HAP-1 (cell line): ENCODE measurements around the gene MXD3.
A peak's percentile ranks its signal among the peaks of the same experiment; 100 is the strongest.
"Not testable (repeated sequence)": the region's sequence is repeated elsewhere in the genome, so short reads cannot be mapped to it uniquely, and the experiment has no call there.

ENCODE experiments used
- DNase-seq, 2 experiments: peaks; one replicate each; pipeline ENCODE4 v3.0.0-alpha.2; 2016 to 2020; ENCODE audit warnings: low spot score in 2 of 2
- H3K27me3 ChIP-seq: fragments of 250-450 bp; sonication (Bioruptor Pico); 2 replicates; pipeline ENCODE4 v1.5.1; 2020; ENCODE audit warnings: low read depth, mild to moderate bottlenecking, moderate library complexity
- H3K36me3 ChIP-seq: fragments of 250-450 bp; sonication (Bioruptor Pico); replicated peaks from 2 replicates; pipeline ENCODE4 v1.5.1; 2020; ENCODE audit warnings: mild to moderate bottlenecking
- H3K4me1 ChIP-seq: fragments of 250-450 bp; sonication (Bioruptor Pico); 2 replicates; pipeline ENCODE4 v1.5.1; 2020; ENCODE audit warnings: mild to moderate bottlenecking
- H3K4me3 ChIP-seq: fragments of 250-450 bp; sonication (Bioruptor Pico); 2 replicates; pipeline ENCODE4 v1.5.1; 2020; ENCODE audit warnings: mild to moderate bottlenecking, moderate library complexity
- H3K9me3 ChIP-seq: fragments of 250-450 bp; sonication (Bioruptor Pico); 2 replicates; pipeline ENCODE4 v1.5.1; 2020; ENCODE audit warnings: mild to moderate bottlenecking, moderate library complexity
- in situ Hi-C: fragments of 300-500 bp; cut with MboI; formaldehyde crosslinking; loops from 3 replicates; pipeline ENCODE4 v1.14.3; 2020; ENCODE audit warnings: low sequenced_read_pairs, inconsistent platforms, mixed read lengths

The MXD3 gene

GRCh38 chr5:177309351-177310191 is 2.1 kb downstream of the MXD3 start:
- in situ Hi-C loops = loop anchor here (10.0 kb wide), 1 partner anchor 135 kb away; the partner anchor contains the start of gene PRR7
- H3K4me3 ChIP-seq = peak overlapping the region; percentile 87
- no peaks in the 10 kb centered on the region for H3K9me3 ChIP-seq
- H3K36me3 ChIP-seq = peaks cover 50% of the 10 kb centered on the region
- peak; percentile 78 to 87 for DNase-seq
- peaks cover 28% of the 10 kb centered on the region for H3K4me1 ChIP-seq
- H3K27me3 ChIP-seq = no peaks in the 10 kb centered on the region

- peaks cover 55% of the 10 kb centered on the region for H3K36me3 ChIP-seq
- H3K27me3 ChIP-seq = no peaks in the 10 kb centered on the region
- H3K4me3 ChIP-seq = no peak overlapping the region
- no peak for DNase-seq
- H3K9me3 ChIP-seq = no peaks in the 10 kb centered on the region
- in situ Hi-C loops = no loop called here
- H3K4me1 ChIP-seq = peaks cover 29% of the 10 kb centered on the region
Measured at GRCh38 chr5:177308740-177309139, 3.0 kb downstream of the MXD3 start.

- in situ Hi-C loops = no loop called here
- no peaks in the 10 kb centered on the region for H3K27me3 ChIP-seq
- DNase-seq = no peak
- H3K36me3 ChIP-seq = peaks cover 56% of the 10 kb centered on the region
- H3K4me3 ChIP-seq = no peak overlapping the region
- H3K9me3 ChIP-seq = no peaks in the 10 kb centered on the region
- peaks cover 20% of the 10 kb centered on the region for H3K4me1 ChIP-seq
Measured at GRCh38 chr5:177307544-177308363, 3.9 kb downstream of the MXD3 start.

DNA sequence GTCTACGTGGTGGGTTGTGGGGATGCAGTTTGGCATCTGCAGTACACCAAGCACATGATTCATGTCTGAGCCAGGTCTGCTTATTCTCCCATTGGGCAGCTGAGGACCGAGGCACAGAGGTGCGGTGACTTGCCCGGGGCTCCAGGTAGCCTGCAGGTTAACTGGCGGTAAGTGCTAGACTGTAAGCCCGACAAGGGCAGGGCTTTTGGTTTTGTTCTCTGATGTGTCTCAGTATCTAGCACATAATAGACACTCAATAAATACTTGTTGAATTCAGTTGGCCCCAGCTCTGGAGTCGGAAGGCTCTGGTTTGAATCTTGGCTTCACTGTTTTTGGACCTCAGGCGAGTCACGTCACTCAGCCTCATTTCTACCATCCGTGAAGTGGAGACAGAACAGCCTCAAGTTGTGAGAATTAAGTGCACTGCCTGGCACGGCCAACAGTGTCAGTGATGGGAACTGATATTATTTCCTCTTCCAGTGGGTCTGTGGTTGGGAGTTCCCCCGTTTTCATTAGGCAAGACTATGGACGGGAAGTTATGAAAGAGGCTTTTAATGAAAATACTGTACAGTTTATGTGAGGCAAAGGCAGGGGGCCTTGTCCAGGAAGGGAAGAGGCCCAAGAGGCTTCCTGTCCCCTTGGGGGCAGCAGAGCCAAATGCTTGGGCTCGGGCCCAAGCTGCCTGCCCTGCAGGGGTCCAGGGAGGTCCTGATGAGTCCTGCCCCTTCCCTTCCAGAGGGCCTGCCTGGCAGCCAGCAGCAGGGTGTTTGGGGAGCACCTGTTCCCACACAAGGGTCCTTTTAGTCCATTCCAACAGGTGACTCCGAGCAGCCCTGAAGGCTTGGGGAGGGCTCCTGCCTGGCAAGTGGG is 4.8 kb downstream of the MXD3 start:
- DNase-seq = no peak
- H3K27me3 ChIP-seq = no peaks in the 10 kb centered on the region
- no peak overlapping the region for H3K4me3 ChIP-seq
- H3K4me1 ChIP-seq = peaks cover 20% of the 10 kb centered on the region
- no peaks in the 10 kb centered on the region for H3K9me3 ChIP-seq
- in situ Hi-C loops = no loop called here
- peaks cover 60% of the 10 kb centered on the region for H3K36me3 ChIP-seq

GRCh38 chr5:177306103-177306640 is 5.5 kb downstream of the MXD3 start:
- Histone ChIP-seq H3K36me3 (peaks cover 68% of the 10 kb centered on the region), H3K4me1 (peaks cover 20% of the 10 kb centered on the region)
- in situ Hi-C loops, H3K4me3 ChIP-seq, H3K27me3 ChIP-seq, DNase-seq, H3K9me3 ChIP-seq: not testable (repeated sequence)

- Histone ChIP-seq H3K4me1 (peaks cover 9% of the 10 kb centered on the region), H3K36me3 (peaks cover 70% of the 10 kb centered on the region)
- peak in 1 of 2 experiments; percentile 58 for DNase-seq
Measured at GRCh38 chr5:177304392-177305119, 7.1 kb downstream of the MXD3 start.

DNA sequence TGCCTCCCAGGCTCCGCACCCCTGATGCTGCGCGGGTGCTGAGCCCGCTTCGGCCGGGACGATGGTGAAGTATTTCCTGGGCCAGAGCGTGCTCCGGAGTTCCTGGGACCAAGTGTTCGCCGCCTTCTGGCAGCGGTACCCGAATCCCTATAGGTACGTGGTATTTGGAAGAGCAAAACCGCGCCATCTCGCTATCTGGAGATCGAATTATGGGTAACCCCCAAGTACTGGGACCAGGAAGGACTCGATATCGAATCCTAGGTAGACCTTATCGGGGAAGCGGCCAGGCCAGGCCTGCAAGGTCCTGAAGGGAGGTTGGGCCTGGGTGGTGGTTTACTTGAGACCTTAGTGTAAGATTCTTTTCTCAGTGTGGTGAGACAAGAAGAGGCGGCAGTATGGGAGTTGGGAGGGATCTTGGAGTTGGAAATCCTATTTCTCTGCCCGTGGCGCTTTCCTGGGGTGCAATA is 7.7 kb downstream of the MXD3 start:
- no peak for DNase-seq
- Histone ChIP-seq H3K36me3 (peaks cover 64% of the 10 kb centered on the region), H3K27me3 (no peaks in the 10 kb centered on the region), H3K4me3 (peak overlapping the region; percentile 97), H3K4me1 (peaks cover 9% of the 10 kb centered on the region), H3K9me3 (no peaks in the 10 kb centered on the region)
- in situ Hi-C loops = no loop called here

More at GRCh38 chr5:177304392-177305119, 7.1 kb downstream of the MXD3 start:
- no peaks in the 10 kb centered on the region for H3K9me3 ChIP-seq
- in situ Hi-C loops = no loop called here
- peak overlapping the region; percentile 97 for H3K4me3 ChIP-seq
- H3K27me3 ChIP-seq = no peaks in the 10 kb centered on the region

DNA sequence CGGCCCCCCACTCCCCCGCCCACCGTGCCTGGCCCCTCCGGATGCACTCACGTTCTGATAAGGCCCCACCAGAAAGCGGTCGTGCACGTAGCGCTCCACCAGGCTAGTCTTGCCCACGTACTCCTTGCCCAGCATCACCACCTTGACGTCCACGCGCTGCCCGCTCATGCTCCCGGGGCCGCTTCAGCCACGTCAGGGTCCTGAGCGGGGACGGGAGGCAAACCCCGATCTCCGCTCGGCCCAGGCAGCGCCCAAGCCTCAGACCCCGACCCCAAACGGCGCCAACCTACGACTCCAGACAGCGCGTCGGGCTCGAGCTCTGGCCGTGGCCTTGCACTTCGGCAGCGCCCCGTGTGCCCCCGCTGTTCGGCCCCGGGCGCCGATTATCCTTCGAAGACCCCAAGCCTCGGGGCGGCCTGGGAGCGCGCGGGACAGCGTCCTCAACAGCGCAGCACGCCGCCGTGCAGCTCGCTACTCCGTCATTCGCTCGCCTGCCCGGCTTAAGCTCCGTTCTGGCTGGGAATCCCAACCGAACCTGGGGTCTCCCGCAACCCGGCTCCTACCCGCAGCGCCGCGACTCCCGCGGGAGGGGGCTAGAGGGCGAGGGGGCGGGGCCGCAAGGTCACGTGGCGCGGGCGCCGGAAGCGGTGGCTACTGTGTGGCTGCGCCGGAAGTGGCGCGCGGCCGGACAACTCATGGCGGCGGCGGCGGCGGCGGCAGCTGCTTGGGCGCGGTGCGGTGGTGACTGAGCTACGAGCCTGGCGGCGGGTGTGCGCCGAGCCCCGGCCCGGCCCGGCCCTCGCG is 8.4 kb downstream of the MXD3 start, which contains the start of the genes PRELID1 and RAB24:
Gene PRELID1 (plus strand): TSS at position 679 of the 804 bp plus-strand sequence. CDS start 187 bp downstream, outside the sequence.
Gene RAB24 (minus strand): TSS at position 599 of the 804 bp plus-strand sequence. CDS start 431 bp downstream, at position 168.
- peaks cover 65% of the 10 kb centered on the region for H3K36me3 ChIP-seq
- in situ Hi-C loops = no loop called here
- DNase-seq = peak; percentile 76 to 93
- peak within 1 kb of the TSS; percentile 97 for H3K4me3 ChIP-seq
- H3K4me1 ChIP-seq = peaks cover 9% of the 10 kb centered on the region
- no peaks in the 10 kb centered on the region for H3K27me3 ChIP-seq
- no peaks in the 10 kb centered on the region for H3K9me3 ChIP-seq

GRCh38 chr5:177302354-177303110 is 9.2 kb downstream of the MXD3 start:
- H3K9me3 ChIP-seq = no peaks in the 10 kb centered on the region
- DNase-seq = no peak
- H3K27me3 ChIP-seq = no peaks in the 10 kb centered on the region
- H3K4me3 ChIP-seq = peak overlapping the region; percentile 97
- peaks cover 9% of the 10 kb centered on the region for H3K4me1 ChIP-seq
- in situ Hi-C loops = no loop called here
- H3K36me3 ChIP-seq = peaks cover 67% of the 10 kb centered on the region

DNA sequence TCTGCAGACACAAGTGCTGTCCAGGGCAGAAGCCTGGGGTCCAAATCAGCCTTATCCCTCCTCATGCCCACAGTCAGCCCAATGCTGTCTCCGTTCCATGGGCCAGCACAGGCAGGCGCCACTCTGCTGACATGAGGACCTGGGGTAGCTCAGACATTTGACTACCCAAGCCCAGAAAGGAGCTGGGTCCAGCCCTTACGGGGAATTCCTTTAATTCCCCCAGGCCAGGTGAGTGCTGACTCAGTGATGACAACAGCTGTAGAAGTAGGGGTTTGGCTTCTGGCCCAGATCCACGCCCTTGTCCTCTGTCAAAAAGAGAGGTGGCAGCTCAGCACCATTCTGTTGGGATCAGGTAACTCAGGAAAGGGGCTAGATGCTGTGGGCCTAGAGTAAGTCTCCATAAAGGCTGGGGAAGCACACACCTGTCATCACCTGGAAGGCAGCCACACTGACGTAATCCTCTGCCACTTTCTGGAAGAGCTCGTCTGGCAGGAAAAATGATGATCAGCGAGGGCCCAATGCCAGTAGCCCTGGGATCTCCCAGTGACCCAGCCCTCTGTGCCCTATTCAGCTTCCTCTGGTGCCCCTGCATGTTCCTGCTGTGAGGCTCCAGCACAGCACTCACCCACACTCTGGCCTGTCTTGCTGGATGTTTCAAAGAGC is 10.1 kb downstream of the MXD3 start:
- Histone ChIP-seq H3K9me3 (no peaks in the 10 kb centered on the region), H3K36me3 (peaks cover 60% of the 10 kb centered on the region), H3K27me3 (no peaks in the 10 kb centered on the region), H3K4me1 (peaks cover 9% of the 10 kb centered on the region), H3K4me3 (0 out of 2 replicates have a peak overlapping the region, but pooled peaks have one; percentile 97)
- in situ Hi-C loops = no loop called here
- no peak for DNase-seq

GRCh38 chr5:177300951-177301350 is 10.7 kb downstream of the MXD3 start:
- Histone ChIP-seq H3K9me3 (no peaks in the 10 kb centered on the region), H3K4me3 (no peak overlapping the region), H3K27me3 (no peaks in the 10 kb centered on the region), H3K4me1 (peaks cover 9% of the 10 kb centered on the region), H3K36me3 (peaks cover 58% of the 10 kb centered on the region)
- in situ Hi-C loops = no loop called here
- no peak for DNase-seq
